HG02678 (cell line): ENCODE measurements around the gene TMEM125.

Source experiments
- ATAC-seq: cut with Tn5 transposase; IDR thresholded peaks from one replicate; pipeline ENCODE4 v1.9.1; 2021; ENCODE audit warnings: mild to moderate bottlenecking, moderate library complexity; ENCODE audit not compliant: unreplicated experiment

TMEM125 gene

DNA sequence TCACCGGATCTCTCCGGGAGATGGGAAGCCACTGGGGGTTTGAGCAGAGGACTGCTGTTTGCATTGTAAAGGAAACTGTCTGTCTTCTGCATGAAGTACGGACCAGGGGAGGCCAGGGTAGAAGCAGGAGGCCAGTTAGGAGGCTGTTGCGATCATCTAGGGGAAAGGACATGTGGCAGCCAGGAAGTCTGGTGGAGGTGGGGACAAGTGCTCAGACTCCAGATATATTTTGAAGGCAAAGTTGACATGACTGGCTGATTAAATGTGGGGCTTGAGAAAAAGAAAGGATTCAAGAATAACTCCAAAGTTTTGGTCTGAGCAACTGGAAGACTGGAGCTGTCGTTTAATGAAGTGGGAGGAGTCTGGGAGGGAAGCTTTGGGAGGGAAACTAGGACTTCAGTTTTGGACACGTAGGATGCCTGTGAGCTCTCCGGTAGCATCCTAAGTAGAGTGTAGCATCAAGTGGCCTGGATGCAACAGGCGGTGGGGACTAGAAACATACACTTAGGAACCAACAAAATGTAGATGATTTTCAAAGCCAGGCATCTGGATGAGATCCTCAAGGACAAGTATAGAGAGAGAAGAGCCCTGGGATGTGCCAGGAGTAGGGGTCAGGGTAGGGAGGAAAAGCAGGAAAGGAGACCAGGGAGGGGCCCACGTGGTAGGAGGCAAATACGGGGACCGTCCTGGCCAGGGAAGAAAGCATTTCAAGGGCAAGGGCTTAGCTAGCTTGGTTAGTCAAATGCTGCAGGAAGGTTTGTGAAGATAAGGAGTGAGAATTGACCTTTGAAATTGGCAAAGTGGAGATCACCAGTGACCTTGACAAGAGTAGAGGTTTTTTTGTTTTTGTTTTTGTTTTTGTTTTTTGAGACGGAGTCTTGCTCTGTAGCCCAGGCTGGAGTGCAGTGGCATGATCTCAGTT is 19.3 kb downstream of the TMEM125 start:
- ATAC-seq: no peak

DNA sequence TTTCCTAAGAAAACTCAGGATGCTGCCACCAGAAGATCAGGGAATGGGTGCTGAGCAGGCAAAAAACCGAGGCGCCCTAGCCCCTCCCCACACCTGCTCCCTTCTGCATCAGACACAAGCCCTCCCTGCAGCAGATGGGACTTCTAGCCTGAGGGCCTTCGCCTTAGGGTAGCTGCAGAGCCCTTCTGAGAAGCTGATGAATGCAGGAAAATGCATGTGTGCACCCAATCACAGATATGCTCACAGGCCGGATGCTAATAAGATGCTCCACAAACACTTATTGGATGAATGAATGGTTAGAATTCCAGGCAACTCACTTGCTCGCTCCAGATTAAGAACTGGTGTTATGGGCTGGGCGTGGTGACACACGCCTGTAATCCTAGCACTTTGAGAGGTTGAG is 22.4 kb downstream of the TMEM125 start:
- no peak for ATAC-seq

DNA sequence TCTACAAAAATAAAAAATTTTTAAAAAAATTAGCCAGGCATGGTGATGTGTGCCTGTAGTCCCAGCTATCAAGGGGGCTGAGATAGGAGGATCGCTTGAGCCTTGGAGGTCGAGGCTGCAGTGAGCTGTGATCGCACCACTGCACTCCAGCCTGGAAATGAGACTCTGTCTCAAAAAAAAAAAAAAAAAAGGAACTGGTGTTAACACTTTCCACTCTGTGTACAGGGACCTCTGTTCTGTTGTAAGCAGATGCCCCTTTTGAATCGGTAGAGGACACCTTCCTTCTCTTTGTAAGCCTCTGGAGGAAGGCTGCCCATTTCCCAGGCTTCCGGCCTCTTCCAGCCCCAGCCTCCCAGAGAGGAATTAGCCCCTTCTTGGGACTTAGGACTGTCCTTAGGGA is 22.9 kb downstream of the TMEM125 start:
- ATAC-seq: no peak

DNA sequence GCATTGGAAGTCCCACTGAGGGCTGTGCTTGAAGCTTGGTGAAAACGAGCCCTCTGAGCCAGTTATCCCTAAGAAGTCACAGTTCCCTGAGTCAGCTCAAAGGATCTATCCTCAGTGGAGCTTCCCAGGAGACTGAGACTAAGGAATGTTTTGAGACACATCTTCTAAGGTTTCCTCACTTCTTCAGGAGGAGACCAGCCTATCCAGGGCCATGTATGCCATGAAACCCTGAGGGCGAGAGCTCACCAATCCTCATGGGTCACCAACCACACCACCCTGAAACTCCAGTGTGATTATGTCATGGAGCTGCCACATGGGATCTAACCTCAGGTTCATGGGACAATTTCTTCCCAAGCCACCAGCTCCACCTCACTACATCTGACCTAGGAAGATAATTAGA is 23.4 kb downstream of the TMEM125 start:
- ATAC-seq: no peak

DNA sequence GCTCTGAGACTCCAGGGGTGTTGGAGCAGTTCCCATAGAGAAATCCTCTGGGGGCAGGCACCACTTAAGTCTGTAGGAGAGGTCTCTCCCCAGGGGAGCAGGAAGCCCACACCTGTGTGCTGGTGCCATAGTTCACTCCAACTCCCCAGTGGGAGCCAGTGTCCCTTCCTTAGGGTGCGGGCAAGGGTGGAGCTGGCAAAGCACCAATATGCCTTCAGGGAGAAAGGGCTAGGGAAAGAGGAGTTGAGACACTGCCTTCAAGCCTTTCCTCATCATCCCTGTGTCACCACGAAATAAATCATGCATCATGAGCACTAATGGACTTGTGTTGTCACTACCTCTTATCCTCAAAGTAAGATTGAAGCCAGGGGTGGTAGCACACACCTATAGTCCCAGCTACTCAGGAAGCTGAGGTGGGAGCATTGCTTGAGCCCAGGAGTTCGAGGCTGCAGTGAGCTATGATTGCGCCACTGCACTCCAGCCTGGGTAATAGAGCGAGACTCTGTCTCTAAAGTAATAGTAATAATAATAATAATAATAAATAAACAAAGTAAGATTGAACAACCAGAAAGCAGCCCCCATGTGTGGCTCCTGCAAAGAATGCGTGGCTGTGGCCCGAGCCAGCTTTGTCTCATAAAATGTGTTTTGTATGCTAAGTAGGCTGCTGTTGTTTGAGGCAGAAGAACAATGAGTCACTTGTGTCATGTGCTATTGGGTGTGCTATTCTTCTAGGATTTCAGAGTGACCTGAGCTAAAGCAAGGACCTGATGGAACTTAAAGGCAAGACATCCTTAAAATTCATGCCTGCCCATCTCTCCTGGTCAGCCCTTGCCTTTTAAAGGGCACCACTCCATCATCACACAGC is 24.3 kb downstream of the TMEM125 start:
- no peak for ATAC-seq

DNA sequence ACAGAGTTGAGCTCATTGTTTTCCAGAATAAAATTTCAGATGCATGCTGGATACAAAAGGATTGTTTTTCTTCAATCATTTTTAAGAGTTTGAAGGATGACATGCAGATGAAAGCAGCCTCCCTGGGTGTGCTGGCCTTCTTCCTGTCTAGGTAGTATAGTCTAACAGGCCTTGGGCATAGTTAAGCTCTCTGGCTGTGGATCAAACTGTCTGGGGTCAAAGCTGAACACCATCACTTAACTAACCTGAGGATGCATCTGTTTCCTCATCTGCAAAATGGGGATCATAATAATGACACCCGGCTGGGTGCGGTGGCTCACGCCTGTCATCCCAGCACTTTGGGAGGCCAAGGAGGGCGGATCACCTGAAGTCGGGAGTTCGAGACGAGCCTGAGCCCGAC is 25.0 kb downstream of the TMEM125 start:
- ATAC-seq: no peak

DNA sequence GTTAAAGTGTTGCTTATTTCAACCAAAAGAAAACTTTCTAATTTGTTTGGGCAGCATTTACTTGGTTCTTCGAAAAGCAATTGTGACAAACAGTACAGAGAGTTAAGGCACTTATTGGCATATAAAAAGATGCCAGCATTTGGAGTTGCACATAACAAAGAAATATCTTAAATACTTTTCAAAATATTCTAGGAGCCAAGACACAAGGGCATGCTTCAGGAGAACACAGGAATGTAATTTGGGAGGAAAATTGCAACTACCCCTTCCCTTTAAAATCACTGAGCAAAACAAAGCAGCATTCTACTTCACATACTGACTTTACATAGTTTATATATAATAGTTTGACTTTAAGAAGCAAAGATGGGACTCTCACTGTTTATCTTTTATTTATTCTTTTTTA is 26.4 kb downstream of the TMEM125 start:
- no peak for ATAC-seq

DNA sequence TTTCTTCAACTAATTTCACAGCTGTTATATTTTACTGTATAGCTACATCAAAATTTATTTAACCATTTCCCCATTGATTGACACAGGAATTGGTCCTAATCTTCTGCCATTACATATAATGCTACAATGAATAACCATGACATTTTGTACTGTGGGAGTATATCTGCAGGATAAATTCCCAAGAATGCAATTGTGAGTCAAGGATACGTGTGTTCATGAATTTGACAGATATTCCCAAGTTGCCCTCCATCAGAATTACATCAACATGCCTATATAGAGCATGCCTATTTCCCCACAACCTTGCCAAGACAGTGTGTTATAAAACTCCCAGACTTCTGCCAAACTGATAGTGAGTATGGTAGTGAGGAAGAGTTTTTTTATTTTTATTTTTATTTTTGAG is 28.3 kb downstream of the TMEM125 start:
- ATAC-seq: no peak

DNA sequence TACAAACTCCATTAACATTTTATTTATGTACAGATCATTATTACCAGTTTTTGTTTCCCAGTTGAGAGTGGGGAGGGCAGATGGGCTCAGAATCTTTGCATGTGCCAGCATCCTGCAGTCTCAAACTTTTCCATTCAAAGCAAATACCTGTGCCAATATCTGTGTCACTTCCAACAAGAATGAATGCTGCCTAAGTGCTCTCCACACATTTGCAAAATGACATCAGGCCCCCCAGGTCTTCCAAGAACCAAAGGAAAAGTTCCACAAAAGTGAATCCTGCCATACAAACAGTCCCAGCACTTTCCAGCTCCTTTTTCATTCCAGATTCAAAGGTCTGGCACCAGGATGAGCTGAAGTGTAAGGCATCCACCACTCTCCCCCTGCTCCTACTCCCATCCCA is 29.3 kb downstream of the TMEM125 start:
- ATAC-seq: no peak

DNA sequence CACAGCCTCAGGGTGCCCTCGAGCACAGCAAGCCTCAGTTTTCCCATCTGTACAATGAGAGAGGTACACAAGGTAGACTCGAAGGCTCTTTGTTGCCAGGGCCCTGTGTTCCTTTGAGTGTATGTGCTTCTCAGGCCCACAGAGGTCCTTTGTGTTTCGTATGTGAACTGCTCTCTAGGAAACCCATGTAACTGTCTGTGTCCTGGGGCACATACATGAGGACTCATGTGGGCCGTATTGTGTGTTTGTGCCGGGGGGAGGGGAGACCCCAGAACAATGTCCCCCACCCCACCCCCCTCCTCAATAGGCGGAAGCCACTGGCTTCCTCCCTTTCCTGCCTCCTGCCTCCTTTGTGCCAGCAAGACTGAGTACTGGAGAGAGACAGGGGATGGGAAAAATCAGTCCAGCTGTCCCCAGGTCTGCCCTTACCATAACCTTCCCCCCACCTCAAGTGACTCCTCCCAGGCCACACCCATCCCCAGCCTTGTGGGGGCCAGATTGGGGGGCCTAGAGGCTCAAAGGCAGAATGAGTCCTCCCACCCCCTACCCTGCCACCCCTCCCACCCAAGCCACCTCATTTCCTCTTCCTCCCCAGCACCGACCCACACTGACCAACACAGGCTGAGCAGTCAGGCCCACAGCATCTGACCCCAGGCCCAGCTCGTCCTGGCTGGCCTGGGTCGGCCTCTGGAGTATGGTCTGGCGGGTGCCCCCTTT is 30.8 kb downstream of the TMEM125 start, which contains the start of gene TIE1:
TIE1 (plus strand) TSS at position 605 of the 717 bp plus-strand sequence; CDS start at position 695, 90 bp downstream.
- no peak for ATAC-seq

DNA sequence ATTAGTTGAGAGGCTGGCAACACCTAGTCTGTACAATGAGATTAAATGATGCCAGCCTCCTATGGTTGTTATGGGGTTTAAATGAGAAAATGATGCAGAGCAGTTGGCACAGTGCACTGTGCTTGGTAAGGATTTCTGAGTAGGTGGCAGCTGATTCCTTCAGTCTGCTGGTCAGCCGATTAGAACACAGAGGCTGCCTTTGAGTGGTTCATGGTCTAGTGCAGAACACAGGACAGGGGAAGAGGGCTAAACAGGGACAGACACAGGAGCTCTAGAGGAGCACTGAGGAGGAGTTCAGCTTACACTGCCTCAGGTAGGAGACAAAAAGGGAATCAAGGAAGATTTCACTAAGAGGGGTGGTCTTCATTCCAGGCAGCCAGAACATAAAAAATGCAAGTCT is 32.4 kb downstream of the TMEM125 start:
- ATAC-seq: no peak

DNA sequence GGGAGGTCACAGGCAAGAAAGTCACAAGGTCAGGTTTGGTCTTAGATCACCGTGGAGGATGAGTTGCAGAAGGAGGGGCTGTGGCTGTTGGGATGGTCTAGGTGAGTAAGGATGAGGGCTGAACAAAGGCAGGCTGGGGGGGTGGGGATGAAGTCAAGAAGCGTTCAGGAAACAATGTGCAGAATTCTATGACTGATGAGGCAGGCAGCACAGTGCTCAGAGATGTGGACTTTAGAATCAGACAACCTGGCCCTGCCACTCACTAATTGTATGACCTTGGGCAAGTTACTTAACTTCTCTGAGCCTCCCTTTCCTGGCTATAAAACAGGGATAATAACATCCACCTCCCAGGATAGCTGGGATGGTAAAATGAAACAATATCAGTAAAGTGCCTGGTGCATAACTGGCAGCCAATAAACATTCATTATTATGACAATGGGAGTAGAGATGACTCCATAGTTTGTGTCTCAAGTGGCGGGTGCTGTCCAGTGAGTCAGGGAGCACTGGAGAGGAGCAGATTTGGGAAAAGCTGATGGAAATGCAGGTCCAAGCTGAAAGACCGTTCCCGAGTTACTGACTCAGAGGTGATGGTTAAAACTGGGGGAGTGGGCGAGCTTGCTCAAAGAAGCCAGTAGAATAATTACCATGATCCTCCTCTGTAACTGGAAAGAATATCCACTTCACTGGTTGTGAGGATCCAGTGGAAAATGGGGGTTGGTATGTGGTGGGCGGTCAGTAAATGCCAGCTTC is 33.1 kb downstream of the TMEM125 start:
- ATAC-seq: no peak

DNA sequence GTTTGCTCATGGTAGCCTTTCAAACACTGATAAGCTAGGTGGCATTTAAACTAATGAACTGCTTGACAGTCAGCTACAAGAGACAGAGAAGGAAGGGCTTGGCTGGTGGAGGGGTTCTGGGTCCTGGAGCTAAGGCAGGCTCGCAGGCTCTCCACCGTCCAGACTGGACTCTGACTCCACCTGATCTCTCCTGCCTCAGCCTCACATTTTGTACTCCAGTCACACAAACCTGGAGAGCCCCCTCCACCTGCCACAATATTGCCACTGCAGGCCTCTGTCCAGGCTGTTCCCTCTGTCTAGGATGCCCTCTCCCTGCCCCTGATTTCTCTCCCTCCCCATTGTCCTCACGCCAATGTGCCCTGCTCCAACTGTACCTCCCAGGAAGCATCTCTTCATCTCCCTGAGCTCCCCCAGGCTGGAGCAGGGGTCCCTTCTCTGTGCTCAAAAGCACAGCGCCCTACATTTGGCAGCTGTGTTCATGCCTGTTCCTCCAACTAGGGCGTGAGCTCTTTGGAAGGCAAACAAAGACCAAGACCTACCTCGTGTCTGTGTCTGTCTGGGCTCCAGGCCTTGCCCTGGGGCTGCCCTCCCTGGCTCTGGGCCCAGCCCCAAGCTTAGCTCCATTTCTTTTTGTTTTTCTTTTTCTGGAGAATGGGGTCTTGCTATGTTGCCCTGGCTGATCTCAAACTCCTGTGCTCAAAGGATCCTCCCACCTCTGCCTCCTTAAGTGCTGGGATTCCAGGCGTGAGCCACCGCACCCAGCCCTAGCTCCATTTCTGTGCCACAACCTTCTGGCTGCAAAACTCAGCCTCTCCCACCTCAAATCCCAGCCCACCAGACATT is 33.9 kb downstream of the TMEM125 start:
- ATAC-seq: no peak

DNA sequence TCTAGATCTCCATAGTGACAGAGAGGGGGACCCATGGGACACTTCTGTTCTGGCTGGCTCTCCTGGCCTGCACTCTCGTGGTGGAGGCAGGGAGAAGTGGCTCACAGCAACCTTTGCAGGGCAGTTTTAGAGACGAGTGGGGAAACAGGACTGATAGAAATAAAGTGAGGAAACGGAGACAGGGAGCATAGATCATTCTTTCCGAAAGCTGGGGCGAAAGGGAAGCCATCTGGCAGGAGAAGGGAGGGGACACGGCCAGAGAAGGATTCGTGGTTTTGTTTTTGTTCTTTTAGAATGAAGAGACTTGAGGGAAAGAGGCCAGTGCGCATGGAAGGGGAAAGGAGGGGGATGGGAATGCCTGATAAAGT is 34.5 kb downstream of the TMEM125 start:
- no peak for ATAC-seq

DNA sequence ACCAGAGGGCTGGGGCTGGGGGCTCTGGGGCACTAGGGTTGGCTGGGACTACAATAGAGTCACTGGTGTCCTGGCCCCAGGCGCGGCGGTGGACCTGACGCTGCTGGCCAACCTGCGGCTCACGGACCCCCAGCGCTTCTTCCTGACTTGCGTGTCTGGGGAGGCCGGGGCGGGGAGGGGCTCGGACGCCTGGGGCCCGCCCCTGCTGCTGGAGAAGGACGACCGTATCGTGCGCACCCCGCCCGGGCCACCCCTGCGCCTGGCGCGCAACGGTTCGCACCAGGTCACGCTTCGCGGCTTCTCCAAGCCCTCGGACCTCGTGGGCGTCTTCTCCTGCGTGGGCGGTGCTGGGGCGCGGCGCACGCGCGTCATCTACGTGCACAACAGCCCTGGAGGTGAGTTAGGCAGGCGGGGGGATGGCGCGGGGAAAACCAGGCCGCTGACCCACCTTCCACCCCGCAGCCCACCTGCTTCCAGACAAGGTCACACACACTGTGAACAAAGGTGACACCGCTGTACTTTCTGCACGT is 35.1 kb downstream of the TMEM125 start:
- ATAC-seq: no peak

DNA sequence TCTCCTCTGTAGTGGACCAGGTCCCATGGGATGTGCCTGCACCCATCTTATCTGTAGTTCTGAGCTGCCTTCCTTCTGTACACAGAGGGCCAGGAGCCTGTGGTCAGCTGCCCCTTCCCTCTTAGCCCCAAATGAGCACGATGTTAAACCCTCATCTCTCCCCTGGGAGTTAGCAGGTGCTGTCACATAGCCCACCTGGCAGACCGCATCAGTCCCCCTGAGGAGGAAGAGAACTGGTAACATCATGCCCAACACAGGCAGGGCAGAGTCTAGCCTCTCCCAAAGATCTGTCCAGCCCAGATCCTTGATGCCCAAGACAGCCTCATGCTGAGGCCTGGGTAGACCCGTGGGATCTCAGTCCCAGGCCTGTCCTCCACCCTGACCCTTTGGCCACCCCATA is 35.7 kb downstream of the TMEM125 start:
- no peak for ATAC-seq

DNA sequence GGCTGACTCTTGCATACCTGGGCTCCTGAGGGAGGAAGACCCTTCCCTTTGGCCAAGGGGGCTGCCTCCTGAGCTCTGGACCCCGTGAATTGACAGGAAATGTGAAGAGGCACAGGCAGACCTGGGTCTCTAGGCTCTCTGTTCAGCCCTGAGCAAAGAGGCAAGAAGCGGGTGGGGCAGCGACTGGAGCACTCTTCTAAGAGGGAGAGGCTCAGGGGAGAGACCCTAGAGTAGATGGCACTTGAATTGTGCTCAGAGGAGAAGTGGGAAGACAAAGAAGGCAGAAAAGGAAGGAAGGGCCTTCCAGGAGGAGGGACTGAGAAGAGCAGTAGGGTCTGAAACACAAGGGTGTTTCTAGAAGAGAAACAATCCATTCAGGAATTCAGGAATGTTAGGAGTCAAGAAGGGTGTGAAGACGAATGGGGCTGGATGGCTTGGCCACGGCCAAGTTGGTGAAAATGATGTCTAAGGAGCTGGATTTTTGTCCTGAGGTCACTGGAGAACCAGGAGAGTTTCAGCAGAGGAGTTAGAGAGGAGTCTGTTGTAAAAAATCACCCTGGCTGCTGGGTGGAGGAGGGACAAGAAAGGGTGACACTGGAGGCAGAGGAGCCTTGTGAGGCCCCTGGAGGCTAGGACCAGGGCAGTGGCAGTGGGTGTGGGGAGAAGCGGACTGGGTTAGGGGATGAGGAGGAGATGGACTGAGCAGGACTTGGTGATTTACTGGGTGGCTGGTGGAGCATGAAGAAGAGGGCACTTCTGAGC is 36.3 kb downstream of the TMEM125 start:
- ATAC-seq: no peak

DNA sequence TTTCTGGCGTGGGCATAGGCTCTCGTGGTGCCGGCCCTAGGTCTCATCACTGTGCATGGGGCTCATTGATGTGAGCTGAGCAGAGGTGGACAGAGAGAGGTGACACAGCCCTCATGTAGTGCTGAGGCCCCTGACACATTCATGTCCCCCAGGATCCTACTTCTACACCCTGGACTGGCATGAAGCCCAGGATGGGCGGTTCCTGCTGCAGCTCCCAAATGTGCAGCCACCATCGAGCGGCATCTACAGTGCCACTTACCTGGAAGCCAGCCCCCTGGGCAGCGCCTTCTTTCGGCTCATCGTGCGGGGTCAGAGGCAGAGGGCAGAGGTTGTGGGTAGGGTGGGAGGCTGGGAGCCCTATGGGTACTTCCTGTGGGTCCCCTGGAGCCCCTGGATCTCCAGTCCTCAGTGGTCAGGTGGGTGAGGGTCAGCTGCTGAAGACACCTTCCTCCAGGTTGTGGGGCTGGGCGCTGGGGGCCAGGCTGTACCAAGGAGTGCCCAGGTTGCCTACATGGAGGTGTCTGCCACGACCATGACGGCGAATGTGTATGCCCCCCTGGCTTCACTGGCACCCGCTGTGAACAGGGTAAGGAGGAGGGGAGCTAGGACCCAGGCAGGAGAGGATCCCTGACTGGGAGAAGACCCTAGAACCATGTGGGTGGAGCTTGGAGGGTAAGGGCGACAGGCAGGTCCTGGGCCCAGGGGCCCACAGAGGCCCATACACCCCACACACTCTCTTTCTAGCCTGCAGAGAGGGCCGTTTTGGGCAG is 37.1 kb downstream of the TMEM125 start:
- ATAC-seq: no peak
